ENCODE results near the gene SMG7.

- TF ChIP-seq, protein P1, sequence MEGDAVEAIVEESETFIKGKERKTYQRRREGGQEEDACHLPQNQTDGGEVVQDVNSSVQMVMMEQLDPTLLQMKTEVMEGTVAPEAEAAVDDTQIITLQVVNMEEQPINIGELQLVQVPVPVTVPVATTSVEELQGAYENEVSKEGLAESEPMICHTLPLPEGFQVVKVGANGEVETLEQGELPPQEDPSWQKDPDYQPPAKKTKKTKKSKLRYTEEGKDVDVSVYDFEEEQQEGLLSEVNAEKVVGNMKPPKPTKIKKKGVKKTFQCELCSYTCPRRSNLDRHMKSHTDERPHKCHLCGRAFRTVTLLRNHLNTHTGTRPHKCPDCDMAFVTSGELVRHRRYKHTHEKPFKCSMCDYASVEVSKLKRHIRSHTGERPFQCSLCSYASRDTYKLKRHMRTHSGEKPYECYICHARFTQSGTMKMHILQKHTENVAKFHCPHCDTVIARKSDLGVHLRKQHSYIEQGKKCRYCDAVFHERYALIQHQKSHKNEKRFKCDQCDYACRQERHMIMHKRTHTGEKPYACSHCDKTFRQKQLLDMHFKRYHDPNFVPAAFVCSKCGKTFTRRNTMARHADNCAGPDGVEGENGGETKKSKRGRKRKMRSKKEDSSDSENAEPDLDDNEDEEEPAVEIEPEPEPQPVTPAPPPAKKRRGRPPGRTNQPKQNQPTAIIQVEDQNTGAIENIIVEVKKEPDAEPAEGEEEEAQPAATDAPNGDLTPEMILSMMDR (IDR thresholded peaks at IDR 0.05; ENCODE audit: low read depth, low read length, poor library complexity, severe bottlenecking), result no peak
- TF ChIP-seq EZH2phosphoT487 (IDR thresholded peaks at IDR 0.05; ENCODE audit: borderline replicate concordance, low read length), result no peak
Observed at GRCh38 chr1:183562701-183563100, 90.4 kb downstream of the SMG7 start.
